Thyroid gland (tissue), 4 donors: ENCODE data around the gene MPP1. TPM values are rescaled to one million over a fixed set of nuclear protein-coding genes. Genes with fewer than 3 reads are reported as not detected.
"Not testable (repeated sequence)": the region's sequence is repeated elsewhere in the genome, so short reads cannot be mapped to it uniquely, and the experiment has no call there.

Source experiments
- DNase-seq, 2 donors: peaks; one replicate each; pipeline ENCODE4 v3.0.0-alpha.2; 2019
- H3K27ac ChIP-seq, 3 donors: fragments of 200-600 bp; sonication (generic); 1 replicate in 2 of 3; 2 replicates in 1 of 3; pipeline ENCODE4 v1.5.1; 2016 to 2019; ENCODE audit warnings: mild to moderate bottlenecking in 1 of 3, moderate library complexity in 1 of 3
- H3K27me3 ChIP-seq: fragments of 200-600 bp; sonication (generic); one replicate; pipeline ENCODE4 v1.5.1; 2019
- H3K36me3 ChIP-seq, 2 donors: fragments of 200-600 bp; sonication (generic); one replicate each; pipeline ENCODE4 v1.5.1; 2016 to 2019
- H3K4me1 ChIP-seq, 2 donors: fragments of 200-600 bp; sonication (generic); one replicate each; pipeline ENCODE4 v1.5.1; 2017 to 2019
- H3K4me3 ChIP-seq, 3 donors: fragments of 200-600 bp; sonication (generic); replicated peaks in 1 of 3; 1 replicate in 2 of 3; 2 replicates in 1 of 3; pipeline ENCODE4 v1.5.1; 2016; ENCODE audit warnings: mild to moderate bottlenecking in 1 of 3
- H3K9me3 ChIP-seq: fragments of 200-600 bp; sonication (generic); one replicate; pipeline ENCODE4 v1.5.1; 2017
- CTCF ChIP-seq, 6 experiments: fragments of 200-600 bp in 3 of 6; fragments of 450-650 bp in 3 of 6; sonication (generic) in 3 of 6; IDR thresholded peaks; one replicate each; pipeline ENCODE4 v1.5.1; 2016 to 2019; ENCODE audit warnings: antibody characterized with exemption in 6 of 6, mild to moderate bottlenecking in 2 of 6, inconsistent platforms in 1 of 6, moderate library complexity in 1 of 6
- POLR2A ChIP-seq, 2 donors: fragments of 450-650 bp; IDR thresholded peaks; one replicate each; pipeline ENCODE4 v1.6.1; 2017; ENCODE audit warnings: antibody characterized with exemption in 2 of 2, mild to moderate bottlenecking in 2 of 2, moderate library complexity in 1 of 2
- WGBS, 2 donors: methylation state at CpG; one replicate each; pipeline ENCODE4 v1.1.5; 2017; 5-methylcytosine and 5-hydroxymethylcytosine counted together
- intact Hi-C: fragments of 100-400 bp; cut with DNase I; formaldehyde crosslinking; loops from one replicate; pipeline ENCODE4 v1.15.1; 2023
- total RNA-seq, 4 donors: library from RNA; depleted of rRNA; stranded (reverse); fragments of >200 nt; gene quantifications; one replicate each; pipeline ENCODE4 v1.2.3, GENCODE V29; 2016

Gene MPP1
- total RNA-seq, 4 donors from 2014 or later = 26.8 to 47.3 (median 28.8) TPM

DNA sequence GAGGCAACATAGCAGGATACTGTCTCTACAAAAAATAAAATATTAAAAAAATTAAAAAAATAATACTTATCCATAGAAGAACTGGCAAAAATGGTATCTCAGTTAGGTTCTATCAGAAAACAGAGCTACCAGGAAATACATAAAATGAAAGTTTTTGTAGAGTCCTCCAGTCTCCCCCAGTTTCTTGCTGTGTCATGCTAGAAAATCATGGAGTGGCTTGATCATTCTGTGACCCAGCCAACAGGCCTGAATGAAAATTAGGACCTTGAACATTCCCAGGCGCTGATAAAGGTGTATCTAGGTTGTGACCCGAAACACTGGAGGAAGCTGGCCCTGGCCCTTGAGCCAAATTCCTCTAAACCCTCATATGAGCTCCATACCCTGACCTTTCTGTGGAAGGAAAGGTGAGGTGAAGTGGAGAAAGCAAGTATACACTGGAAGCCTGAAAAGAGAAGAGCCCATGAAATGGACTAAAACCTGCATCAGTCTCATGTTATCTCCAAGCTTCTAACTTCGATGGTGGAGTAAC is 28.5 kb upstream of the MPP1 start:
- no peak for DNase-seq
- H3K4me1 ChIP-seq = no peaks in the 10 kb centered on the region
- H3K4me3 ChIP-seq = no peak overlapping the region
- TF ChIP-seq CTCF (IDR thresholded peaks at IDR 0.05) = no peak
- no peak for TF ChIP-seq POLR2A (IDR thresholded peaks at IDR 0.05)
- no peaks in the 10 kb centered on the region for H3K27me3 ChIP-seq
- intact Hi-C loops = no loop called here
- H3K9me3 ChIP-seq = no peaks in the 10 kb centered on the region
- no peaks in the 10 kb centered on the region for H3K36me3 ChIP-seq
- 97 to 98% methylated on average over 3 of the region's 3 CpGs for WGBS, 2 donors
- H3K27ac ChIP-seq = no peak overlapping the region

DNA sequence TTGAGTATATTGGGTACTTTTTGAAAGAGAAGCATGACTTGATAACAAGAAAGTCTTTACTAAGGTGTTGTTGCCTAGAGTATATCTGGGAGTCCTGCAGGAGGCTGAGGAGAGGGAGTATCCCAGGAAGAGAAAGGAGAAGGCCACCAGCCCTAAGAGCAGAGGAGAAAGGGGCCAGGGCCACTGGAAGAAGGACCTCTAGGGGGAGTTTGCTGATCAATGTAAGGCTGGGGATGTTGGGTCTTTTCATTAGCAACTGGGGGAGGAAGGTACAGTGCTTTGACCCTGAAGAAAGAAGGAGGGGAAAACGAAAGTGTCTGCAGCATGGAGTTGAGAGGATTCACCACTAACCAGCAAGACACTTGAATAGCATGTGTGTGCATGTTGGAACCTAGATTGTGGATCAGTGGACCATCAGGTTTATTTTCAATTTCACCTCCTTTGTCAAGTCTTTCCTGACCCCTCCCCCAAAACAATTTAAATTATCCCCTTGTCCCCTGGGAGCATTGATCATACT is 24.7 kb upstream of the MPP1 start:
- intact Hi-C loops = no loop called here

GRCh38 chrX:154829134-154829533 is 23.8 kb upstream of the MPP1 start:
- Histone ChIP-seq H3K27me3 (no peaks in the 10 kb centered on the region), H3K9me3 (no peaks in the 10 kb centered on the region), H3K27ac (no peak overlapping the region), H3K4me3 (no peak overlapping the region), H3K36me3 (no peaks in the 10 kb centered on the region), H3K4me1 (no peaks in the 10 kb centered on the region)
- no peak for TF ChIP-seq CTCF (IDR thresholded peaks at IDR 0.05)
- no peak for TF ChIP-seq POLR2A (IDR thresholded peaks at IDR 0.05)
- intact Hi-C loops = no loop called here
- no peak for DNase-seq

More for the DNA sequence above, 24.7 kb upstream of the MPP1 start:
- no peak for DNase-seq
- H3K4me3 ChIP-seq = no peak overlapping the region
- TF ChIP-seq POLR2A (IDR thresholded peaks at IDR 0.05) (no peak), CTCF (IDR thresholded peaks at IDR 0.05) (no peak)
- no peak overlapping the region for H3K27ac ChIP-seq
- H3K4me1 ChIP-seq = no peaks in the 10 kb centered on the region
- 58 to 61% methylated on average over 1 of the region's 1 CpG for WGBS, 2 donors
- no peaks in the 10 kb centered on the region for H3K36me3 ChIP-seq
- H3K27me3 ChIP-seq = no peaks in the 10 kb centered on the region
- H3K9me3 ChIP-seq = no peaks in the 10 kb centered on the region

GRCh38 chrX:154828016-154828408 is 22.7 kb upstream of the MPP1 start:
- DNase-seq = no peak
- no peaks in the 10 kb centered on the region for H3K36me3 ChIP-seq
- no peaks in the 10 kb centered on the region for H3K27me3 ChIP-seq
- intact Hi-C loops = no loop called here
- H3K9me3 ChIP-seq = no peaks in the 10 kb centered on the region
- WGBS, 2 donors = 97 to 100% methylated on average over 2 of the region's 2 CpGs
- no peak overlapping the region for H3K27ac ChIP-seq
- H3K4me3 ChIP-seq = no peak overlapping the region
- no peak for TF ChIP-seq POLR2A (IDR thresholded peaks at IDR 0.05)
- no peak for TF ChIP-seq CTCF (IDR thresholded peaks at IDR 0.05)
- H3K4me1 ChIP-seq = no peaks in the 10 kb centered on the region

DNA sequence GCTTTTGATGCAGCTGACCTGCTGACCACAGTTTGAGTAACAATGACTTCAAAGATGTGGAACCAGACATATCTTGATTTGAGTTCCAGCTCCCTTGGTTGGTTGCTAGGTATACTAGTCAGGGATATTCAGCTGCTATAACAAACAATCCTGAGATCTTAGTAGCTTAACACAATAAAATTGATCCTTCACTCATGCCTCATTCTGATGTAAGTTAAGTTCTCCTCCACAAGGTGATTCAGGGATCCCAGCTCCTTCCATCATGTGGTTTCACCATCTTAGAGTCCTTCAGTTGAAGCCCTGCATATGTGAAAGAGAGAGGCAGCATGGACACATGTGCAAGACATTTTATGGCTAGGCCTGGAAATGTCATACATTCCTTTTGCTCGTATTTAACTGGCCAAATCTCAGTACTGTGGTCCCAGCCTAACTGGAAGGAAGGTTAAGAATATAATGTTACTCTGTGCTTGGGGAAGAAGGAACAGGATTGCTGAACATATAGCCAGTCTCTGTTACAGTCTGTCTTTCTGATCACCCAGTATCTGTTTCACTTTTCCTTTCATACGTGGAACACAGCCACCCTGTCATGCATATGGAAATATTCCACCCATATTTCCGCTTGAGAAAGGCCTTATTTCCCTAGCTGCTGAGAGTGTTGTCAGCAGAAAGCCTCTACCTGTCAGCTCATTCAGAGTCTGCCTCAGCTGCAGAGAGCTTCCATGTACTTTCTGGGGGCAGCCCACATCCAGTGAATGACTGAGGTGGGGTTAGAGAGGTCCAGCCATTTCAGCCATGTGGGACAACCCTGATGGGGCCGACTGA is 22.1 kb upstream of the MPP1 start:
- H3K36me3 ChIP-seq = no peaks in the 10 kb centered on the region
- TF ChIP-seq CTCF (IDR thresholded peaks at IDR 0.05) (no peak), POLR2A (IDR thresholded peaks at IDR 0.05) (no peak)
- H3K9me3 ChIP-seq = no peaks in the 10 kb centered on the region
- WGBS, 2 donors = 62 to 93% methylated on average over 3 to 4 of the region's 4 CpGs
- no peak for DNase-seq
- intact Hi-C loops = no loop called here
- H3K27ac ChIP-seq = no peak overlapping the region
- H3K4me1 ChIP-seq = no peaks in the 10 kb centered on the region
- no peak overlapping the region for H3K4me3 ChIP-seq
- no peaks in the 10 kb centered on the region for H3K27me3 ChIP-seq

- H3K4me3 ChIP-seq, H3K27ac ChIP-seq, DNase-seq, H3K9me3 ChIP-seq, H3K36me3 ChIP-seq, intact Hi-C loops, H3K4me1 ChIP-seq, H3K27me3 ChIP-seq: not testable (repeated sequence)
- WGBS, 2 donors = no CpG with 5 or more reads among the region's 3 CpGs
These were observed 20.3 kb upstream of the MPP1 start for GRCh38 chrX:154825586-154825985.
